Memory B cell (primary cell): ENCODE measurements around the gene EXOC6B.
"Not testable (repeated sequence)": the region's sequence is repeated elsewhere in the genome, so short reads cannot be mapped to it uniquely, and the experiment has no call there.

ENCODE experiments used
- ATAC-seq: fragments of 150-1000 bp; cut with Tn5 transposase; 2 replicates; pipeline ENCODE4 v1.10.0; 2021; ENCODE audit warnings: low read depth, mild to moderate bottlenecking, moderate library complexity
- DNase-seq, 2 donors: peaks; one replicate each; pipeline ENCODE4 v3.0.0; 2022; ENCODE audit warnings: low spot score in 2 of 2
- H3K27ac Mint-ChIP-seq: one replicate; pipeline ENCODE4 v1.8.0; 2022; ENCODE audit warnings: mild to moderate bottlenecking, moderate library complexity, mixed read lengths
- H3K27me3 Mint-ChIP-seq: one replicate; pipeline ENCODE4 v1.8.0; 2022; ENCODE audit warnings: mixed read lengths
- H3K36me3 Mint-ChIP-seq: one replicate; pipeline ENCODE4 v1.8.0; 2022; ENCODE audit warnings: mild to moderate bottlenecking, mixed read lengths
- H3K4me1 Mint-ChIP-seq: one replicate; pipeline ENCODE4 v1.8.0; 2022; ENCODE audit warnings: mixed read lengths
- H3K4me3 Mint-ChIP-seq: one replicate; pipeline ENCODE4 v1.8.0; 2022; ENCODE audit warnings: mild to moderate bottlenecking, moderate library complexity, mixed read lengths
- H3K9me3 Mint-ChIP-seq: one replicate; pipeline ENCODE4 v1.8.0; 2022; ENCODE audit warnings: mixed read lengths

Gene EXOC6B

DNA sequence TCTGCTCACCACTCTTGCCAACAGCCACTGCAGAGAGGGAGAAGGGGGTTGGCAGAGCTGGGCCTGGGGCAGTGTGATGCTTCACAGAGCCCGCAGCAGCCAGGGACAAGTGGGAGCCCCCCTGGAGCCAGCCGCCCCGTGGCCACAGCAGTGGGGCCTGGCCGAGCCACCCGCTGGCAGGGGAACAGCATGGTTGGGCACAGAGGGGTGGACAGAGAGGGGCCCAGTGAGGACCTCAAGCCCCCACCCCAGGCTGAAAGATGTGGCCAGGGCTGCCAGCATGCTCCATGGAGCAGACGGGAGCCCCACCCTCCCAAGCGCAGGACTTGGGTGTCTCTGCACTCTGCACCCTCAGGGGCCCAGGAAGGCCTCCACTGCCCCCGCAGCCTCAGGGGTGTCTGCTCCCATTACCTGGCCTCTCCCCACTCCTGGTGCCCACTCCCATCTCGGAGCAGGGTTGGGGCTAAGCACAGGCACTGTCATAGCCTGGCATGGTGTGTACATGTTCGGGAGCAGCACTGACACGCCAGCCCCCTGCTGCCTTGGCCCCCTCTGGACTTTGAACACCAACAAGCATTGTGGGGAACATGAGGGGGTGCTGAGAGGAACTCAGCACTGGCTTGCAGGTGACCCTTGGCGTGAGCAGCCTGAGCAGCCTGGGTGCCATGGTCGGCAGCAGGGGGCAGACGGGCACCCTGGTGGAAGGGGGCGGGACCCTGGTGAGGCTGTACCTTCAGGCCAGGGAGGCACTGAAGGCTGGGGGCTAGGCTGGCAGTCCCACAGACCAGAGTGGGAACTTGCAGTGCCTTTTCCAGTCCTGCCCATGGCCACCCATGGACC, 398.6 kb downstream of the EXOC6B start:
- ATAC-seq (no peak), DNase-seq (no peak)
- Mint-ChIP-seq H3K4me1 (no peaks in the 10 kb centered on the region), H3K4me3 (no peak overlapping the region), H3K27me3 (no peaks in the 10 kb centered on the region), H3K36me3 (peaks cover 26% of the 10 kb centered on the region), H3K9me3 (no peaks in the 10 kb centered on the region), H3K27ac (no peak overlapping the region)

DNA sequence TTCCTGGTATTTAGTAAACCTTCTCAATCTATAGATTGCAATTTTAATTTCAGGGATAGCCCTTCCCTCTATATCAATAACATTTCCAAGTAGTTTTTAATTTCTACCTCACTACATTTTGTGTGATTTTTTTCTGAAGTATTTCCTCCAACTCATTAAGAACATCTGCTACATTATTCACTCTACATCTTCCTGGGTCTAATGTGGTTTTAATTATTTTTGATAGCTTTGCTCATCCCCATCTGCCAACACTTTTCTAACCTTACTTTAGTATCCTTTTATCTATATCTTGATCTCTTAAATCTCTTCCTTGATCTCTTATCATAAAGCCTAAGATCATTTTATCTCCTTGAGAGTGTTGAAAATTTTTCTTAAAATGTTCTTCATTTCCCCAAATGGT, 399.8 kb downstream of the EXOC6B start:
- no peak overlapping the region for H3K4me3 Mint-ChIP-seq
- DNase-seq (no peak), ATAC-seq (no peak)
- H3K27me3 Mint-ChIP-seq = no peaks in the 10 kb centered on the region
- H3K9me3 Mint-ChIP-seq = no peaks in the 10 kb centered on the region
- no peak overlapping the region for H3K27ac Mint-ChIP-seq
- peaks cover 26% of the 10 kb centered on the region for H3K36me3 Mint-ChIP-seq
- no peaks in the 10 kb centered on the region for H3K4me1 Mint-ChIP-seq

DNA sequence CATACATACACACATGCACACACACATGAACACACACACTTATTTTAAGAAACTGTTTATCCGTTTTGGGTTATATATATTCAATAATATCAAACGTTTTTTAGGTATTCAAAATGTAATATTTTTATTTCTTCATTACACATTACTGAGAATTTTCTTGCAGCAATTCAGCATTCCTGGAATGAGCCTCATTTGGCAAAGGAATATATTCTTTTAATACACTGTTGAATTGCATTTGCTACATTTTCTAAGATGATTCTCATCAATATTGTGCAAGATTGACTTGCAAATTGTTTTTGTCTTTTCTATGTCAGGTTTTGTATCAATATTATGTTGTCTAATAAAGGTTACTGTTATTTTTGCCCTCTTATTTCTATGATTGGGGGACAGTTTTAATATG, 402.1 kb downstream of the EXOC6B start:
- Mint-ChIP-seq H3K4me3 (no peak overlapping the region), H3K27me3 (no peaks in the 10 kb centered on the region), H3K27ac (no peak overlapping the region), H3K36me3 (peaks cover 33% of the 10 kb centered on the region), H3K9me3 (peaks cover 8% of the 10 kb centered on the region), H3K4me1 (no peaks in the 10 kb centered on the region)
- no peak for DNase-seq
- no peak for ATAC-seq

DNA sequence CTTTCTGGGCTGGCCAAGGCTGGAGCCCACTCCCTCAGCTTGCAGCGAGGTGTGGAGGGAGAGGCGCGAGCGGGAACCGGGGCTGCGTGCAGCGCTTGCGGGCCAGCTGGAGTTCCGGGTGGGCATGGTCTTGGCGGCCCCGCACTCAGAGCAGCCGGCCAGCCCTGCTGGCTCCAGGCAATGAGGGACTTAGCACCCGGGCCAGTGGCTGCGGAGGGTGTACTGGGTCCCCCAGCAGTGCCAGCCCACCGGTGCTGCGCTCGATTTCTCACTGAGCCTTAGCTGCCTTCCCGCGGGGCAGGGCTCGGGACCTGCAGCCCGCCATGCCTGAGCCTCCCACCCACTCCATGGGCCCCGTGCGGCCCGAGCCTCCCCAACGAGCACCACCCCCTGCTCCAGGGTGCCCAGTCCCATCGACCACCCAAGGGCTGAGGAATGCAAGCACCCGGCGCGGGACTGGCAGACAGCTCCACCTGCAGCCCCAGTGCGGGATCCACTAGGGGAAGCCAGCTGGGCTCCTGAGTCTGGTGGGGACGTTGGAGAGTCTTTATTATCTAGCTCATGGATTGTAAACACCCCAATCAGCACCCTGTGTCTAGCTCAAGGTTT, 404.0 kb downstream of the EXOC6B start:
- H3K9me3 Mint-ChIP-seq = not testable (repeated sequence)

DNA sequence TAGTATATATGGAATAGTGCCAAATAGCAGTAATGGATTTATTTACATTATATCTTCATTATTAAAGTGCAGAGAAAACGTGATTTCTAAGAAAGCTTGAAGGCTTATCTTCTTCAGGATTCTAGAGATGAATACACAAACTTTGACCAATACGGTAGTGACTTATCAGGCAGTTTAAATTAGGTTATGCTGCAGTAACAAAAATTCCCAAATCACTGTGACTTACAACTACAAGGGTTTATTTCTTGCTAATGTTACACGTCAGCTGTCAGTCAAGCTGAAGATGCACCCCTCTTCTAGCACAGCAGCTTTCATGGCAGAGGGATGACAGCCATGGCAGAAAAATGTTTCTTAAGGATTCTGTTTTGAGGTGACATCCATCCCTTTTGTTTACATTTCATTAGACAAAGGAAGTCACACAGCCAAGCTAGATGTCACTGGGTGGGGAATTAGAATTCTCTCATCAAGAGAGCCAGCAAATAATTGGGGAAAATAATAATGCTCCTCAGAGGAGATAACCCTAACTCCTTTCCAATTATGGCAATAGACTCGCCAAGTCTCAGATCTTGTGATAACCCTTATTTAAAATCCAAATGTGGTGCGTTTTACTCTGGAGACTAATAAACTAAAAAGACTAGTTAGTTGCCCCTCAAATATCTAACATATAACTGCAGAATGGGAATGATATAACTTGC, 409.9 kb downstream of the EXOC6B start:
- no peaks in the 10 kb centered on the region for H3K27me3 Mint-ChIP-seq
- H3K36me3 Mint-ChIP-seq = peaks cover 11% of the 10 kb centered on the region
- DNase-seq (no peak), ATAC-seq (no peak)
- no peaks in the 10 kb centered on the region for H3K4me1 Mint-ChIP-seq
- no peak overlapping the region for H3K4me3 Mint-ChIP-seq
- H3K9me3 Mint-ChIP-seq = peaks cover 12% of the 10 kb centered on the region
- H3K27ac Mint-ChIP-seq = no peak overlapping the region

More for the DNA sequence above, 404.0 kb downstream of the EXOC6B start:
- DNase-seq, H3K4me1 Mint-ChIP-seq, H3K27ac Mint-ChIP-seq, ATAC-seq, H3K27me3 Mint-ChIP-seq, H3K4me3 Mint-ChIP-seq: not testable (repeated sequence)
- peaks cover 25% of the 10 kb centered on the region for H3K36me3 Mint-ChIP-seq

DNA sequence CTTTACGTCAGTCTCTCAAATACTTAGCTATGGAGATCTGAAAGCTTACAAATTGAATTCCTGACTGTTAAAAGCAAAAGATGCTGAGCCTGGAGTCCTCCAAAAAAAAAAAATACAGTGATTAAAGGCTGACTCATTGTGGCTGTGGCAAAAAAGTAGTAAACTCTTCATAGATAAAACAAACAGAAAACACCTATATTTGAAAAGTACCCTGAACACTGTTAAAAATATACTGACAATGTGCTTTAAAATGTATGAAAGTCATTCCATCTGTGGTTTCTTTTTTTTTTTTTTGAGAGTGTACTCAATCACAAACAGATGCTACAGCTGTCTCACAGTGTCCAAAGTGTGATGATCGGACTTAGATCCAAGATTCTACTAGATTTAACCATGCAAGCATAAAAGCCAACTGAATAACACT, 410.6 kb downstream of the EXOC6B start:
- Mint-ChIP-seq H3K9me3 (peaks cover 8% of the 10 kb centered on the region), H3K4me3 (no peak overlapping the region), H3K27ac (no peak overlapping the region), H3K4me1 (no peaks in the 10 kb centered on the region), H3K36me3 (peaks cover 6% of the 10 kb centered on the region), H3K27me3 (no peaks in the 10 kb centered on the region)
- no peak for ATAC-seq
- DNase-seq = no peak

DNA sequence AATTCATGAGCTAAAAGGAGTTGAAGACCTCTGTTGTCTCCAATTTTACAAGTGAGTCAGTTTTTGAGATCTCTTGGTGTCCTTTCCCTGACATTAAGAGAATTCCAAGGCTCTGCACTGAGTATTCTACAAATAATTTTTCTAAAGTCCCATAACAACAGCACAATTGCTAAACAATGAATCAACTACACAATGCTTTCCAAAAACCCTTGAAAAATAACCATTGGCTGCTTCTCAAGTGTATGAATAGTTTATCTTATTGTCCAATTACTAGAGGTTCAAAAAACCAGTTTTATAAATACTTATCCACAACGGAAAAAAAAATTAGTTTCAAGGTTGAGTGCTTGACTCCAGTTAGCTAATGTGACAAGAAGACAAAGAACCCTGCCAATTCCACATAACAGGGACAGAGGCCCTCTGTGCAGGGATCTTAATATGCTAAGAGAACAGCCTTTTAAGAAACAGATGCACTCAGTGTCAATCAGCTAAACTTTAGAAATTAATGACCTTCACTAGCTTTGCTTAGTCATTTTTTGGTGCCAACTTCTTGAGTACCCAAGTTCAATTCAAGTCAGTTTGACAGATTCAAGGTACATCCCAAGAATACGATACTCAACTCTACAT, 411.6 kb downstream of the EXOC6B start:
- no peak for DNase-seq

DNA sequence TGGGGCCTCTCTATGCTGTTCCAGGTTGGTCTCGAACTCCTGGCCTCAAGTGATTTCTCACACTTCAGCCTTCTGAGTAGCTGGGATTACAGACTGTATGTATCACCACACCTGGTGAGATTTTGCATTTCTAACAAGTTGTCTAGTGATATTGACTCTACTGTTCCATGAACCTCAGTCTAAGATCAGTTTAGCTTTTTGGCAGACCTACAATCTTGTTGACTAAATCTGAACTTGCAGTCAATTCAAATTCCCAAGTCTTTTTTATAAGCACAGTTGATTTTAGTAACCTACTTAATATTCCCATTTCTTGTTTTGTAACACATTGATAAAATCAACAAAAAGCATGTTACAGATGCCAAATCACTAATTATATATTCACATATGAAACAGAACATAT, 412.1 kb downstream of the EXOC6B start:
- no peak overlapping the region for H3K27ac Mint-ChIP-seq
- peaks cover 2% of the 10 kb centered on the region for H3K36me3 Mint-ChIP-seq
- H3K27me3 Mint-ChIP-seq = no peaks in the 10 kb centered on the region
- no peaks in the 10 kb centered on the region for H3K4me1 Mint-ChIP-seq
- H3K9me3 Mint-ChIP-seq = peaks cover 6% of the 10 kb centered on the region
- DNase-seq (no peak), ATAC-seq (no peak)
- H3K4me3 Mint-ChIP-seq = no peak overlapping the region

More for the DNA sequence above, 411.6 kb downstream of the EXOC6B start:
- no peak for ATAC-seq
- H3K4me1 Mint-ChIP-seq = no peaks in the 10 kb centered on the region
- peaks cover 2% of the 10 kb centered on the region for H3K36me3 Mint-ChIP-seq
- H3K4me3 Mint-ChIP-seq = no peak overlapping the region
- H3K9me3 Mint-ChIP-seq = peaks cover 6% of the 10 kb centered on the region
- no peak overlapping the region for H3K27ac Mint-ChIP-seq
- no peaks in the 10 kb centered on the region for H3K27me3 Mint-ChIP-seq

DNA sequence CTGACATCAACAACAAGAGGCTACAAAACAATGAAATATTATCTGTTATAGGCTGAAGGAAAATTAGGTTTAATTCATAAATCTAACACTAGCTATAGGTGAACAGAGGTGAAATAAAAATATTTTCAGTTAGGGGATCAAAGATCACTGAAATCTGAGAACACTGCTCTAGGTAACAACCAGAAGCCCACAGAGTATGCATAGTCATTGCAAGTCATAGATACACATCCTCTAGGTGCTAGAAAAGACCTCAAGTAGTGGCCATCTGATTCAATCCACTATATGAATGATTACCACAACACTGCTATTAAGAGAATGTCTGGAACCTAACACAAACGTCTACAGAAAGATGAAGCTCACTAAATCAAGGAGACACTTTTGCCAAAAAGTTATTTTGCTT, 413.6 kb downstream of the EXOC6B start:
- H3K27me3 Mint-ChIP-seq = no peaks in the 10 kb centered on the region
- no peak overlapping the region for H3K27ac Mint-ChIP-seq
- H3K4me3 Mint-ChIP-seq = no peak overlapping the region
- no peak for ATAC-seq
- peaks cover 2% of the 10 kb centered on the region for H3K36me3 Mint-ChIP-seq
- peaks cover 6% of the 10 kb centered on the region for H3K9me3 Mint-ChIP-seq
- H3K4me1 Mint-ChIP-seq = no peaks in the 10 kb centered on the region
- no peak for DNase-seq

DNA sequence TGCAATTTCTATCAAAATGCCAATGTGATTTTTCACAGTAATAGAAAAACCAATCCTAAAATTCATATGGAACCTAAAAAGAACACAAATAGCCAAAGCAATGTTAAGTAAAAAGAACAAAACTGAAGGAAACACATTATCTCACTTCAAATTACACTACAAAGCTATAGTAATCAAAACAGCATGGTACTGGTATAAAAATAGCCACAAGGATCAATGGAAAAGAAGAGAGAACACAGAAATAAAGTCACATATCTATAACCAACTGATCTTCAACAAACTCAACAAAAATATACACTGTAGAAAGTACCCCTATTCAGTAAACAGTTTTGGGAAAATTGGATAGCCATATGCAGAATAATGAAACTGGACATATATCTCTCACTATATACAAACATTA, 426.0 kb downstream of the EXOC6B start:
- H3K27me3 Mint-ChIP-seq = no peaks in the 10 kb centered on the region
- H3K27ac Mint-ChIP-seq = no peak overlapping the region
- H3K4me3 Mint-ChIP-seq = no peak overlapping the region
- no peaks in the 10 kb centered on the region for H3K4me1 Mint-ChIP-seq
- peaks cover 12% of the 10 kb centered on the region for H3K36me3 Mint-ChIP-seq
- peaks cover 14% of the 10 kb centered on the region for H3K9me3 Mint-ChIP-seq
- DNase-seq (no peak), ATAC-seq (no peak)

DNA sequence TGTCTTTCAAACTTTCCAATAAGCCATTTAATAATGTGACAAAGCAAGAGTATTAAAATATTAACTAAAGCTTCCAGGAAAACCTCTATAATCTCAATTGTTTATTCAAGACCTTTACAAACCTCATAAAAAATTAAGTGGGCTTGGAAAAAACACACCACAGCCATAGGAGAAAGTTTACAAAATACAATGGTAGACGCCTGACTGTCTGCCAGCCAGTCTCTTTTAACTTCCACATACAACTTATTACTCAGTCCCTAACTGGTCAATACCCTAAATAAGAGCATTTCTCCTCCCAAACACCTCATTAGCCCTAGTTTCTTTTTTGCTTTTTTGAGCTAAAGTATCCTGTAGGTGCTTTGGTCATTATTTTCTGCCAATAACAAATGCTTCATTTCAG, 430.7 kb downstream of the EXOC6B start:
- Mint-ChIP-seq H3K4me3 (no peak overlapping the region), H3K36me3 (peaks cover 20% of the 10 kb centered on the region), H3K9me3 (peaks cover 13% of the 10 kb centered on the region), H3K4me1 (no peaks in the 10 kb centered on the region), H3K27ac (no peak overlapping the region), H3K27me3 (no peaks in the 10 kb centered on the region)
- no peak for DNase-seq
- ATAC-seq = no peak

DNA sequence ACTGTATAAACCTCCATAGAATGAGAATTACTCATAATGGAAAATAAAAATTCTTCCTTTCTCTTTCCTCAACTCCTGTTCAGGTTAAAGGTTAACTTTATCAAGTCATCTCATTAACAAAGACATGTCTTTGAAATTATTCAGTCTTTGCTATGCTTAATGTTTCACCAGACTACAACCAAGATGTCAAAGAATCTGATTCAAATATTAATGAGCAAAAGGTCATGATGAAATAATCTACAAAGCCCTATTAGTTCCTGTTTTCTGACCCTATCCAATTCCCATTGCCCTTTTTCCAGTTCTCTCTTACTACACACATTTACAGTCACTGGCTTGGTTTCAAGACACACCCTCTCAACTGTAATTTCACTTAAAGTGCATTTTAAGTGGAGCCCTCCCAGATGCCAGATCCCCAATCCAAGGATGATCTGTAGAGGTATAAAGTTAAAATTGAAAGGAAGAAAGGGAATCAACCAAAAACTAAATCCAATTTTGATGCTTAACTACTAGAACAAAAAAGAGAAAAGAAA, 431.2 kb downstream of the EXOC6B start:
- no peak for DNase-seq
- no peaks in the 10 kb centered on the region for H3K27me3 Mint-ChIP-seq
- H3K36me3 Mint-ChIP-seq = peaks cover 23% of the 10 kb centered on the region
- no peak overlapping the region for H3K27ac Mint-ChIP-seq
- no peak overlapping the region for H3K4me3 Mint-ChIP-seq
- peaks cover 13% of the 10 kb centered on the region for H3K9me3 Mint-ChIP-seq
- no peaks in the 10 kb centered on the region for H3K4me1 Mint-ChIP-seq
- no peak for ATAC-seq

DNA sequence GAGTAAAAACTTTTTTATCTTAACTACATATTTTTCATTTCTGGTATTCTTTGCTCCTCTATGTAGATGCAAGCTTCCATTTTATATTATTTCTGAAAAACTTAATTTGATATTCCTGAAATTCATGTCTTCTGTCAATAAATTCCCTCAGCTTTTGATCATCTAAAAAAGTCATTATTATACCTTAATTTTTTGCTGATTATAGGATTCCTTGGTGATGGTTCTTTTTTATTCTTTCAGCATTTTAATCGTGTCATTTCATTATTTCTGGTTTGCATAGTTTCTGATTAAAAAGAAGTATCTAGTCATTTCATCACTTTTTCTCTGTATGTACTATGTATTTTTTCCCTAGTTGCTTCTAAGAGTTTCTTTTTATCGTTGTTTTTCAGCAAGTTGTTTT, 436.4 kb downstream of the EXOC6B start:
- Mint-ChIP-seq H3K27me3 (no peaks in the 10 kb centered on the region), H3K4me1 (no peaks in the 10 kb centered on the region), H3K9me3 (peaks cover 19% of the 10 kb centered on the region), H3K27ac (no peak overlapping the region), H3K4me3 (no peak overlapping the region), H3K36me3 (peaks cover 22% of the 10 kb centered on the region)
- ATAC-seq (no peak), DNase-seq (no peak)

DNA sequence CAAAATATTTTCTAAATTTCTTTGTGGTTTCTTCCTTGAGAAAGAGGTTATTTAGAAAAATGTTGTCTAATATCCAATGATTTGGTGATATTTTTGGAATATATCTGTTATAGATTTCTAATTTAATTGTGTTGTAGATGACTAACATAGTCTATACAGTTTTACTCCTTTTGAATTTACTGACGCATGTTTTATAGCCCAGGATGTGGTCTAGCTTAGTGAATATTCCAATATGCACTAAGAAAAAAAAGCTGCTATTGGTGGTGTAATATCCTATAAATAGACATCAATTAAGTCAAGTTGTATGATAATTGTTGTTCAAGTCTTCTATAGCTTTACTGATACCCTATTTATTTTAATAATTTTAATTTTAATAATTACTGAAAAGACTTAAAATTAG, 437.6 kb downstream of the EXOC6B start:
- Mint-ChIP-seq H3K36me3 (peaks cover 26% of the 10 kb centered on the region), H3K4me1 (no peaks in the 10 kb centered on the region), H3K9me3 (peaks cover 18% of the 10 kb centered on the region), H3K27me3 (no peaks in the 10 kb centered on the region), H3K4me3 (no peak overlapping the region), H3K27ac (no peak overlapping the region)
- DNase-seq = no peak
- no peak for ATAC-seq
